Mesendoderm (in vitro differentiated cells): ENCODE measurements around the gene NLRP12.
"Not testable (repeated sequence)": the region's sequence is repeated elsewhere in the genome, so short reads cannot be mapped to it uniquely, and the experiment has no call there.

Experiments used
- DNase-seq: peaks from one replicate; pipeline ENCODE4 v3.0.0; 2013
- H2AK5ac ChIP-seq: 2 replicates; pipeline ENCODE4 v1.6.1; 2013; ENCODE audit warnings: low read length, inconsistent platforms
- H2BK120ac ChIP-seq: 2 replicates; pipeline ENCODE4 v1.6.1; 2013; ENCODE audit warnings: low read depth, mild to moderate bottlenecking, low read length, moderate library complexity, mixed read lengths
- H2BK15ac ChIP-seq: replicated peaks from 2 replicates; pipeline ENCODE4 v1.6.1; 2013; ENCODE audit warnings: low read depth, mild to moderate bottlenecking, moderate library complexity
- H2BK5ac ChIP-seq: 2 replicates; pipeline ENCODE4 v1.6.1; 2013; ENCODE audit warnings: low read length, inconsistent platforms
- H3K18ac ChIP-seq: 2 replicates; pipeline ENCODE4 v1.6.1; 2013; ENCODE audit warnings: mild to moderate bottlenecking, low read length, mixed read lengths
- H3K23ac ChIP-seq: one replicate; pipeline ENCODE4 v1.6.1; 2013; ENCODE audit warnings: low read length
- H3K27ac ChIP-seq: 2 replicates; pipeline ENCODE4 v1.5.1; 2013; ENCODE audit warnings: low read depth, mild to moderate bottlenecking, inconsistent platforms, low read length, moderate library complexity
- H3K27me3 ChIP-seq: 2 replicates; pipeline ENCODE4 v1.6.1; 2013; ENCODE audit warnings: low read length, control low read depth, mild to moderate bottlenecking, inconsistent platforms; ENCODE audit not compliant: insufficient read depth, poor library complexity
- H3K36me3 ChIP-seq: 2 replicates; pipeline ENCODE4 v1.6.1; 2013; ENCODE audit warnings: low read length, inconsistent platforms; ENCODE audit not compliant: control insufficient read depth, insufficient read depth
- H3K4ac ChIP-seq: one replicate; pipeline ENCODE4 v1.6.1; 2013; ENCODE audit warnings: low read depth, mild to moderate bottlenecking, low read length, moderate library complexity
- H3K4me1 ChIP-seq: 2 replicates; pipeline ENCODE4 v1.6.1; 2013; ENCODE audit warnings: low read depth, low read length, inconsistent platforms; ENCODE audit not compliant: control insufficient read depth
- H3K4me2 ChIP-seq: 2 replicates; pipeline ENCODE4 v1.6.1; 2013; ENCODE audit warnings: low read length
- H3K4me3 ChIP-seq: 2 replicates; pipeline ENCODE4 v1.5.1; 2013; ENCODE audit warnings: mild to moderate bottlenecking, low read length
- H3K56ac ChIP-seq: one replicate; pipeline ENCODE4 v1.6.1; 2013; ENCODE audit warnings: low read length
- H3K79me1 ChIP-seq: 2 replicates; pipeline ENCODE4 v1.6.1; 2013; ENCODE audit warnings: low read length, inconsistent platforms
- H3K79me2 ChIP-seq: 2 replicates; pipeline ENCODE4 v1.6.1; 2013; ENCODE audit warnings: mild to moderate bottlenecking, low read length; ENCODE audit not compliant: control insufficient read depth, insufficient read depth
- H3K9ac ChIP-seq: 2 replicates; pipeline ENCODE4 v1.6.1; 2013; ENCODE audit warnings: low read length, inconsistent platforms
- H4K5ac ChIP-seq: one replicate; pipeline ENCODE4 v1.6.1; 2013; ENCODE audit warnings: low read length
- H4K8ac ChIP-seq: one replicate; pipeline ENCODE4 v1.6.1; 2013; ENCODE audit warnings: low read depth, mild to moderate bottlenecking, control low read depth, low read length, moderate library complexity
- WGBS: extraction: QIAGEN DNeasy Blood & Tissue Kit; methylation state at CpG from one replicate; pipeline ENCODE4 v1.1.7; 2013; ENCODE audit warnings: low lambda C conversion rate, missing lambda C conversion rate; ENCODE audit not compliant: insufficient coverage; ENCODE audit errors: extremely low coverage; 5-methylcytosine and 5-hydroxymethylcytosine counted together

Gene NLRP12

DNA sequence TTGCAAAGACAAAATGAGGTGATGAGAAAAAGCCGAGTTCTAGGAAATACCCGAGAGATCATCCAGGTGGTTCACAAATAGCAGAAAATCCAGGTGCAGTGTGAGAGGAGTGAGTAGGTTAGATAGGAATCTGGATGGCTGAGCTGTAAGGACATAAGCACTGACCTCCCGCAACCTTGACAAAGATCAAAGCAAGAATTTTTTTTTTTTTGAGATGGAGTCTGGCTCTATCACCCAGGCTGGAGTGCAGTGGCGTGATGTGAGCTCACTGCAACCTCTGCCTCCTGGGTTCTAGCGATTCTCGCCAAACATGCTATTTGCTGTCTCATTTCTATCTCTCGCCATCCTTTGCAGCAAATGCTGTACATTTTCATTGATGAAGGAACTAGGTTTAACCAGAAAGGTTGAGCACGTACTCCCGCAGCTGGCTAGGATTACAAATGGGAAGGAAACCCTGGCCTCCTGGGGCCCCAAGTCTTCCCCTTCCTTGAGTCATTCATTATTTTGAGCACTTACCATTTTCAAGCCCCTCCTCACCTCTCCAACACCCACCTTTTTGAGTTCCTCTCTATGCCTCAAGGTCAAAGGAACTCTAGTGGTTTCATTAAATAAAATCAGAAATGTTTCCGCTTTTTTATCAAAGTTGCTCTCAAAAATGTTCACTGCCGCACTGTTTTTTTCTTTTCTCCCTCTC is 38.8 kb downstream of the NLRP12 start:
- Histone ChIP-seq H3K27ac (peak overlapping the region; percentile 2), H3K36me3 (no peaks in the 10 kb centered on the region), H2BK5ac (peak overlapping the region; percentile 10), H3K27me3 (no peaks in the 10 kb centered on the region), H3K56ac (peak overlapping the region; percentile 65), H3K9ac (no peak overlapping the region), H4K5ac (peak overlapping the region; percentile 95), H3K23ac (no peak overlapping the region), H3K79me2 (no peaks in the 10 kb centered on the region), H3K4me3 (no peak overlapping the region), H4K8ac (no peak overlapping the region), H2BK15ac (no peak overlapping the region), H3K18ac (peak overlapping the region; percentile 63), H3K4me1 (no peaks in the 10 kb centered on the region), H2BK120ac (peak overlapping the region; percentile 1), H3K4ac (peak overlapping the region; percentile 66), H2AK5ac (peak overlapping the region; percentile 18), H3K79me1 (no peaks in the 10 kb centered on the region), H3K4me2 (no peak overlapping the region)
- no CpG with 5 or more reads among the region's 11 CpGs for WGBS
- peak; percentile 55 for DNase-seq

GRCh38 chr19:53782698-53783097 is 41.4 kb downstream of the NLRP12 start:
- Histone ChIP-seq H2BK5ac (peak overlapping the region; percentile 47), H3K27me3 (no peaks in the 10 kb centered on the region), H2BK15ac (no peak overlapping the region), H3K79me1 (no peaks in the 10 kb centered on the region), H3K56ac (no peak overlapping the region), H3K4me2 (no peak overlapping the region), H3K4me1 (no peaks in the 10 kb centered on the region), H3K4ac (peak overlapping the region; percentile 7), H4K5ac (no peak overlapping the region), H2AK5ac (no peak overlapping the region), H4K8ac (no peak overlapping the region), H3K9ac (no peak overlapping the region), H2BK120ac (no peak overlapping the region), H3K4me3 (no peak overlapping the region), H3K79me2 (no peaks in the 10 kb centered on the region), H3K36me3 (no peaks in the 10 kb centered on the region), H3K27ac (peak overlapping the region; percentile 71), H3K18ac (no peak overlapping the region), H3K23ac (no peak overlapping the region)
- peak; percentile 36 for DNase-seq
- WGBS, result no CpG with 5 or more reads among the region's 4 CpGs

GRCh38 chr19:53781332-53781731 is 42.8 kb downstream of the NLRP12 start:
- H4K8ac ChIP-seq, H3K79me2 ChIP-seq, H3K4me1 ChIP-seq, H2BK15ac ChIP-seq, H3K27me3 ChIP-seq, H3K23ac ChIP-seq, H3K36me3 ChIP-seq, H3K4me2 ChIP-seq, DNase-seq, H3K79me1 ChIP-seq, H4K5ac ChIP-seq, H3K9ac ChIP-seq, H3K4me3 ChIP-seq: not testable (repeated sequence)
- peak overlapping the region; percentile 73 for H3K4ac ChIP-seq
- H3K27ac ChIP-seq, result peak overlapping the region; percentile 85
- no CpG with 5 or more reads among the region's 8 CpGs for WGBS
- peak overlapping the region; percentile 67 for H3K56ac ChIP-seq
- H2BK120ac ChIP-seq, result peak overlapping the region; percentile 98
- peak overlapping the region; percentile 96 for H2BK5ac ChIP-seq
- H3K18ac ChIP-seq, result peak overlapping the region; percentile 15
- H2AK5ac ChIP-seq, result peak overlapping the region; percentile 94

GRCh38 chr19:53780506-53780905 is 43.6 kb downstream of the NLRP12 start:
- Histone ChIP-seq H3K23ac (no peak overlapping the region), H3K27ac (peak overlapping the region; percentile 85), H3K79me1 (no peaks in the 10 kb centered on the region), H3K18ac (peak overlapping the region; percentile 14), H3K56ac (no peak overlapping the region), H3K9ac (no peak overlapping the region), H3K4ac (peak overlapping the region; percentile 73), H3K4me2 (no peak overlapping the region), H2BK15ac (no peak overlapping the region), H2AK5ac (no peak overlapping the region), H4K5ac (no peak overlapping the region), H3K36me3 (no peaks in the 10 kb centered on the region), H3K27me3 (no peaks in the 10 kb centered on the region), H4K8ac (no peak overlapping the region), H2BK5ac (no peak overlapping the region), H2BK120ac (no peak overlapping the region), H3K4me1 (no peaks in the 10 kb centered on the region), H3K4me3 (no peak overlapping the region), H3K79me2 (no peaks in the 10 kb centered on the region)
- WGBS, result no CpG with 5 or more reads among the region's 1 CpG
- DNase-seq, result peak; percentile 94

GRCh38 chr19:53775524-53775923 is 48.6 kb downstream of the NLRP12 start:
- peak overlapping the region; percentile 44 for H2AK5ac ChIP-seq
- no peak for DNase-seq

GRCh38 chr19:53774491-53774890 is 49.6 kb downstream of the NLRP12 start:
- not testable (repeated sequence) for H4K8ac ChIP-seq, H2BK15ac ChIP-seq, H3K4me1 ChIP-seq, H3K4ac ChIP-seq, H3K36me3 ChIP-seq, H3K79me2 ChIP-seq, H3K4me3 ChIP-seq, H3K79me1 ChIP-seq, H4K5ac ChIP-seq, H2AK5ac ChIP-seq, H3K4me2 ChIP-seq, H3K23ac ChIP-seq, H3K27me3 ChIP-seq
- WGBS, result no CpG with 5 or more reads among the region's 7 CpGs
- H3K56ac ChIP-seq, result peak overlapping the region; percentile 85
- DNase-seq, result peak; percentile 91
- H2BK5ac ChIP-seq, result peak overlapping the region; percentile 93
- H2BK120ac ChIP-seq, result peak overlapping the region; percentile 93
- H3K27ac ChIP-seq, result peak overlapping the region; percentile 97
- H3K9ac ChIP-seq, result peak overlapping the region; percentile 63
- H3K18ac ChIP-seq, result peak overlapping the region; percentile 91

More at GRCh38 chr19:53775524-53775923, 48.6 kb downstream of the NLRP12 start:
- Histone ChIP-seq H3K4me2 (no peak overlapping the region), H3K56ac (peak overlapping the region; percentile 83), H3K23ac (no peak overlapping the region), H3K79me1 (no peaks in the 10 kb centered on the region), H3K9ac (peak overlapping the region; percentile 39), H2BK5ac (peak overlapping the region; percentile 93), H2BK15ac (no peak overlapping the region), H4K5ac (no peak overlapping the region), H4K8ac (peak overlapping the region; percentile 93), H3K27ac (peak overlapping the region; percentile 97), H3K18ac (peak overlapping the region; percentile 91), H3K27me3 (no peaks in the 10 kb centered on the region), H3K79me2 (no peaks in the 10 kb centered on the region), H3K4me1 (peaks cover 4% of the 10 kb centered on the region), H3K4me3 (no peak overlapping the region), H2BK120ac (peak overlapping the region; percentile 98), H3K4ac (peak overlapping the region; percentile 99), H3K36me3 (no peaks in the 10 kb centered on the region)
- WGBS, result no CpG with 5 or more reads among the region's 18 CpGs
